Keratinocyte (primary cell): ENCODE measurements around the gene COA7. TPM values are rescaled to one million over a fixed set of nuclear protein-coding genes. Genes with fewer than 3 reads are reported as not detected.
"Not testable (repeated sequence)": the region's sequence is repeated elsewhere in the genome, so short reads cannot be mapped to it uniquely, and the experiment has no call there.

Experiments used
- DNase-seq: peaks from one replicate; pipeline ENCODE4 v3.0.0-alpha.2; 2011; ENCODE audit warnings: low read depth, missing footprints, low spot score
- FAIRE-seq: peaks from 2 replicates; lab custom pipeline; 2011; peaks lifted over from hg19 to GRCh38; lab: Jason Lieb, UNC
- H2AFZ ChIP-seq: 2 replicates; pipeline ENCODE4 v1.6.0; 2012; ENCODE audit warnings: low read length, control low read depth, inconsistent platforms; ENCODE audit not compliant: control insufficient read depth
- H3K27ac ChIP-seq: 2 replicates; pipeline ENCODE4 v1.5.1; 2011; ENCODE audit warnings: low read length; ENCODE audit not compliant: control insufficient read depth, insufficient read depth
- H3K27me3 ChIP-seq: 3 replicates; pipeline ENCODE4 v1.6.0; 2011; ENCODE audit warnings: low read length; ENCODE audit not compliant: control insufficient read depth, insufficient read depth; ENCODE audit errors: extremely low read depth
- H3K36me3 ChIP-seq, 2 experiments: 2 replicates in 1 of 2; 3 replicates in 1 of 2; pipeline ENCODE4 v1.5.1; 2011; ENCODE audit warnings: low read length in 2 of 2, mild to moderate bottlenecking in 1 of 2; ENCODE audit not compliant: control insufficient read depth in 2 of 2, insufficient read depth in 2 of 2; ENCODE audit errors: extremely low read depth in 1 of 2
- H3K4me1 ChIP-seq: 3 replicates; pipeline ENCODE4 v1.5.1; 2011; ENCODE audit warnings: low read length; ENCODE audit not compliant: control insufficient read depth, insufficient read depth; ENCODE audit errors: extremely low read depth
- H3K4me2 ChIP-seq: 3 replicates; pipeline ENCODE4 v1.6.0; 2011; ENCODE audit warnings: low read depth, low read length; ENCODE audit not compliant: control insufficient read depth, insufficient read depth; ENCODE audit errors: extremely low read depth
- H3K4me3 ChIP-seq, 3 experiments: fragments of 200-600 bp in 1 of 3; sonication (generic) in 1 of 3; 2 replicates in 2 of 3; 3 replicates in 1 of 3; pipeline ENCODE4 v1.5.1; 2011 to 2016; ENCODE audit warnings: low read length in 3 of 3, mild to moderate bottlenecking in 3 of 3, control low read depth in 2 of 3, inconsistent platforms in 1 of 3, low read depth in 1 of 3, mixed read lengths in 1 of 3, mixed run types in 1 of 3, moderate library complexity in 1 of 3; ENCODE audit not compliant: control insufficient read depth in 2 of 3, insufficient read depth in 2 of 3; ENCODE audit errors: extremely low read depth in 1 of 3
- H3K79me2 ChIP-seq: 2 replicates; pipeline ENCODE4 v1.6.0; 2012; ENCODE audit warnings: low read length; ENCODE audit not compliant: control insufficient read depth, insufficient read depth
- H3K9ac ChIP-seq: 3 replicates; pipeline ENCODE4 v1.6.0; 2011; ENCODE audit warnings: low read length; ENCODE audit not compliant: control insufficient read depth, insufficient read depth; ENCODE audit errors: extremely low read depth
- H3K9me1 ChIP-seq: 3 replicates; pipeline ENCODE4 v1.6.0; 2011; ENCODE audit warnings: low read length; ENCODE audit not compliant: control insufficient read depth, insufficient read depth; ENCODE audit errors: extremely low read depth
- H3K9me3 ChIP-seq: 2 replicates; pipeline ENCODE4 v1.5.1; 2012; ENCODE audit warnings: low read depth, low read length; ENCODE audit not compliant: control insufficient read depth
- H4K20me1 ChIP-seq: 3 replicates; pipeline ENCODE4 v1.6.0; 2011; ENCODE audit warnings: low read length; ENCODE audit not compliant: control insufficient read depth, insufficient read depth; ENCODE audit errors: extremely low read depth
- CTCF ChIP-seq, 3 experiments: IDR thresholded peaks in 1 of 3; conservative IDR thresholded peaks in 1 of 3; optimal IDR thresholded peaks in 1 of 3; 2 replicates in 2 of 3; 3 replicates in 1 of 3; pipeline versions ENCODE3 to v1.5.1; 2011; ENCODE audit warnings: low read length in 3 of 3, mild to moderate bottlenecking in 3 of 3, moderate library complexity in 2 of 3, control low read depth in 1 of 3, inconsistent platforms in 1 of 3; ENCODE audit not compliant: insufficient read depth in 2 of 3; ENCODE audit errors: extremely low read depth in 1 of 3
- EZH2 ChIP-seq: IDR thresholded peaks from one replicate; pipeline ENCODE4 v1.6.1; 2012; ENCODE audit warnings: inconsistent platforms, mild to moderate bottlenecking, low read length, moderate library complexity
- dilution Hi-C: fragments of 300-500 bp; cut with MboI; formaldehyde crosslinking; loops from one replicate; pipeline ENCODE4 v1.7.0; 2020; ENCODE audit warnings: low sequenced_read_pairs; ENCODE audit not compliant: extremely low pct_ligation_motif_present
- polyA plus RNA-seq, 5 experiments: library from polyadenylated mRNA; depleted of rRNA in 3 of 5; stranded (reverse) in 3 of 5; stranded (forward) in 1 of 5; unstranded in 1 of 5; fragments of >200 nt; gene quantifications; 1 replicate in 1 of 5; 2 replicates in 3 of 5; 3 replicates in 1 of 5; pipeline versions ENCODE4 v1.2.1 to v1.2.3, GENCODE V29; 2011 to 2012; ENCODE audit warnings: missing spikeins in 2 of 5, low read depth in 1 of 5, low replicate concordance in 1 of 5

The COA7 gene
- polyA plus RNA-seq, 1 donor (not counting 4 experiments of a cell fraction or from before 2014, with no cell fraction given) = 23.5 TPM

DNA sequence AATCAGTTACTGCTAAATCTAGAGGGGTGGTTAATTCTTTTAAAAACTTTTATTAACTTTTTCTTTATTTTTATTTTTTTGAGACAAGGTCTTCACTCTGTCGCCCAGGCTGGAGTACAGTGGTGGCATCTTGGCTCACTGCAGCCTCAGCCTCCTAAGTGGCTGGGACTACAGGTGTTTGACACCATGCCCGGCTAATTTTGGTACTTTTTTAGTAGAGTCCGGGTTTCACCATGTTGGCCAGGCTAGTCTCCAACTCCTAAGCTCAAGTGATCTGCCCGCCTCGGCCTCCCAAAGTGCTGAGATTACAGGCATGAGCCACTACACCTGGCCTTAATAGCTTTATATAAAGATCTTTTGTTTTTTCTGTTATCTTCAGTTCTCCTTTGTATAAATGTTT, 40.0 kb upstream of the COA7 start:
- peaks cover 5% of the 10 kb centered on the region for H3K79me2 ChIP-seq
- no peak for FAIRE-seq

DNA sequence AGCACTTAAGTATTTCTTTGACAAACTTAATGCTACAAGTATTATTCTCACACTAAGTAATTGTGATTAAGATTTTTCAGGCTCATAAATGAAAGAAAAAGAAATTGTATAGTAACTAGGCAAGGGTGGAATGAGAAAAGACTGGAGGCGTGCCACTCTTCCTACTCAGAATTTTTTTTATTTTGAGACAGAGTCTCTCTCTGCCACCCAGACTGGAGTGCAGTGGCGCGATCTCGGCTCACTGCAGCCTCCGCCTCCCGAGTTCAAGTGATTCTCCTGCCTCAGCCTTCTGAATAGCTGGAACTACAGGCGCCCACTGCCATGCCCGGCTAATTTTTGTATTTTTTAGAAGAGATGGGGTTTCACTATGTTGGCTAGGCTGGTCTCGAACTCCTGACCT, 37.2 kb upstream of the COA7 start:
- H2AFZ ChIP-seq, H3K9me1 ChIP-seq, H3K4me2 ChIP-seq, H3K27ac ChIP-seq, FAIRE-seq, H3K27me3 ChIP-seq, H3K79me2 ChIP-seq, H4K20me1 ChIP-seq, H3K4me3 ChIP-seq, dilution Hi-C loops, H3K36me3 ChIP-seq, H3K4me1 ChIP-seq, H3K9me3 ChIP-seq, DNase-seq, H3K9ac ChIP-seq: not testable (repeated sequence)

More for the DNA sequence above, 40.0 kb upstream of the COA7 start:
- Histone ChIP-seq H3K4me1 (no peaks in the 10 kb centered on the region), H3K4me3 (no peak overlapping the region), H3K36me3 (no peaks in the 10 kb centered on the region), H3K9me1 (no peaks in the 10 kb centered on the region), H4K20me1 (no peaks in the 10 kb centered on the region), H2AFZ (no peak overlapping the region), H3K9ac (no peak overlapping the region), H3K27ac (no peak overlapping the region), H3K9me3 (no peaks in the 10 kb centered on the region), H3K4me2 (no peak overlapping the region), H3K27me3 (no peaks in the 10 kb centered on the region)
- no peak for DNase-seq
- TF ChIP-seq EZH2 = no peak
- no peak for TF ChIP-seq CTCF (optimal IDR thresholded peaks at IDR 0.05 in 1 of 3, IDR thresholded peaks at IDR 0.05 in 1 of 3, conservative IDR thresholded peaks at IDR 0.05 in 1 of 3; ENCODE audit: extremely low read depth in 1 of 3, insufficient read depth in 2 of 3, low read length in 3 of 3)
- dilution Hi-C loops = no loop called here

GRCh38 chr1:52733368-52733767, 35.2 kb upstream of the COA7 start:
- Histone ChIP-seq H3K4me3 (no peak overlapping the region), H3K36me3 (peaks cover 0 to 1% of the 10 kb centered on the region in 2 experiments), H3K9ac (no peak overlapping the region), H3K79me2 (peaks cover 8% of the 10 kb centered on the region), H3K4me1 (no peaks in the 10 kb centered on the region), H3K27me3 (no peaks in the 10 kb centered on the region), H2AFZ (no peak overlapping the region), H3K9me3 (no peaks in the 10 kb centered on the region), H3K4me2 (no peak overlapping the region), H3K9me1 (no peaks in the 10 kb centered on the region), H3K27ac (no peak overlapping the region), H4K20me1 (no peaks in the 10 kb centered on the region)
- DNase-seq (no peak), FAIRE-seq (peak; percentile 26)
- dilution Hi-C loops = no loop called here
- TF ChIP-seq EZH2 (no peak), CTCF (optimal IDR thresholded peaks at IDR 0.05 in 1 of 3, IDR thresholded peaks at IDR 0.05 in 1 of 3, conservative IDR thresholded peaks at IDR 0.05 in 1 of 3; ENCODE audit: extremely low read depth in 1 of 3, insufficient read depth in 2 of 3, low read length in 3 of 3) (no peak)
